Raji (cell line): ENCODE results near the gene SEC62.
A peak's percentile ranks its signal among the peaks of the same experiment; 100 is the strongest.

Source experiments
- POLR2A ChIP-seq: IDR thresholded peaks from 2 replicates; pipeline ENCODE4 v1.6.1; 2011; ENCODE audit warnings: low read depth, low read length, control low read depth; ENCODE audit not compliant: insufficient read depth

The SEC62 gene, protein sequence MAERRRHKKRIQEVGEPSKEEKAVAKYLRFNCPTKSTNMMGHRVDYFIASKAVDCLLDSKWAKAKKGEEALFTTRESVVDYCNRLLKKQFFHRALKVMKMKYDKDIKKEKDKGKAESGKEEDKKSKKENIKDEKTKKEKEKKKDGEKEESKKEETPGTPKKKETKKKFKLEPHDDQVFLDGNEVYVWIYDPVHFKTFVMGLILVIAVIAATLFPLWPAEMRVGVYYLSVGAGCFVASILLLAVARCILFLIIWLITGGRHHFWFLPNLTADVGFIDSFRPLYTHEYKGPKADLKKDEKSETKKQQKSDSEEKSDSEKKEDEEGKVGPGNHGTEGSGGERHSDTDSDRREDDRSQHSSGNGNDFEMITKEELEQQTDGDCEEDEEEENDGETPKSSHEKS

DNA sequence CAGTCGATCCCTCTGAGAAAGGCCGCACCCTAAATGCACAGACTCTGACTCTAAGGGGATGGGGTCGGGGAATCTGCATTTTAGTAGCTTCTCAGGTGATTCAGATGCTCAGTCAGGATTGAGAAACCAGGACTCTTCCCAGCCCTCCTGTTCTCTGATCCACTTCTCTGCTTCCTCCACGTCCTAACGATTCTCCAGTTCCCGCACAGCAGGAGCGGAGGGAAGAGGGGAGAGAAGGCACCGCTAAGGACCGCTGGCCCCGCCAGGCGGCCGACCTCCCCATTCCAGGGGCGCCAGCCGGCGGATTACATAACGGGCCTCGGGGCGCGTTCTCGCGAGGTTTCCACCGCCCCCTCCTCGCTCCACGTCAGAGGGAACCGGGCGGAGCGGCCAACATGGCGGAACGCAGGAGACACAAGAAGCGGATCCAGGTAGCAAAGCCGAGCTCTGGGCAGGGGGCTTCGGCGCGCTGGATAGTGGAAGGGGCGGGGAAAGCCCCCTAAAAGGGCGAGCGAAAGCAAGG is at the start of gene SEC62:
SEC62 (plus strand) TSS at position 380 of the 523 bp plus-strand sequence; CDS start at position 396, 16 bp downstream.
- TF ChIP-seq POLR2A: peak; percentile 86

GRCh38 chr3:169923189-169923588 is 43.4 kb upstream of the SEC62 start:
- no peak for TF ChIP-seq POLR2A

- TF ChIP-seq POLR2A: no peak
Measured at GRCh38 chr3:169923831-169924230, 42.8 kb upstream of the SEC62 start.

- TF ChIP-seq POLR2A: no peak
Measured at GRCh38 chr3:169929830-169930519, 36.6 kb upstream of the SEC62 start.

- no peak for TF ChIP-seq POLR2A
Measured at GRCh38 chr3:169930843-169931242, 35.8 kb upstream of the SEC62 start.

- peak; percentile 67 for TF ChIP-seq POLR2A
Measured at GRCh38 chr3:169931747-169932520, 34.7 kb upstream of the SEC62 start.

GRCh38 chr3:169939320-169939719 is 27.3 kb upstream of the SEC62 start:
- TF ChIP-seq POLR2A: no peak

DNA sequence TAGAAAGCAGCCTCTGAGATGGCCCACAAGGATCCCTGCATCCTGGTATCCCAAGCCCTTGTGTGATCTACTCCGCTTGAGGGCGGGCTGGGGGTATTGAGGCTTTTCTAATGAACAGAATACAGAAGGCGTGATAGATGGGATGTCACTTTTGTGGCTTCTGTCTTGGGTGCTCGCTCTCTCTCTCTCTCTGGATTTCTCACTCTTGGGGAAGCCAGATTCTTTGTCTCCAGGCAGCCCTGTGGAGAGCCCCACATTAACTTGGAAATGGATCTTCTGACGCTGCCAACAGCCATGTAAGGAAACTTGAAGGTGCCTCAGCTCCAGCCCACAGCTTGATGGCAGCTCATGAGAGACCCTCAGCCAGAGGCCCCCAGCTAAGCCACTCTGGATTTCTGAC is 26.9 kb upstream of the SEC62 start:
- no peak for TF ChIP-seq POLR2A

DNA sequence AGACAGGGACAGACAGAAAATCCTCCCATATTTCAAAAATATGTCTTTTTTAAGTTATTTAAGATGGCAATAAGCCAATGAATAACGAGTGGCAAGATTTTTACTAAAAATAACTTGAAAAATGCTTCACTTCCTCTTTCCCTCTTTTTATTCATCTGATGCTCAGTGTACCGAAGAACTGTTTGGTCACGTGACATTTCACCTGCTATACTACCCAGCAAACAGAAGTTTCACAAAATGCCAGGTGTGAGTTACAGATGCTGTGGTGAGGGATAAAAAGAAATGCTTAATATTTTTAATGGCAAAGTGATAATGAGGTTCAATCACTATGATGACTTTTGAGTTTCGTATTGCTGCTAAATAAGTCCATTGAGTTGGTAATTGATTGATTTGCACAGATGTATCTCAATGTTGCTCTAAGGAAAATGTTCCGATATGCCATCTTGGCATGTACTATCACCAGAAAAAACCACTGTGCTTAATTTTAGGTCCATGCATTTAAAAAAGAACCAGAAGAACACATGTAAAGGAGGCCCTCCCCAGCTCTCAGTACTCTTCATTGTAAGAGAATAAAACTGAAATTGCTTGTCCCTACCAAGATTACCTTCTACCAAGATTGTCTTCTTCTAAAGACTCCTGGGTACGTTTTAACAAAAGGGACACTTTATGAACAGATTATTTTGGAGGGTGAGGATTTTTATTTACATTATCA is 26.0 kb upstream of the SEC62 start:
- TF ChIP-seq POLR2A: peak; percentile 12; the same call in 1 of the 2 replicates

DNA sequence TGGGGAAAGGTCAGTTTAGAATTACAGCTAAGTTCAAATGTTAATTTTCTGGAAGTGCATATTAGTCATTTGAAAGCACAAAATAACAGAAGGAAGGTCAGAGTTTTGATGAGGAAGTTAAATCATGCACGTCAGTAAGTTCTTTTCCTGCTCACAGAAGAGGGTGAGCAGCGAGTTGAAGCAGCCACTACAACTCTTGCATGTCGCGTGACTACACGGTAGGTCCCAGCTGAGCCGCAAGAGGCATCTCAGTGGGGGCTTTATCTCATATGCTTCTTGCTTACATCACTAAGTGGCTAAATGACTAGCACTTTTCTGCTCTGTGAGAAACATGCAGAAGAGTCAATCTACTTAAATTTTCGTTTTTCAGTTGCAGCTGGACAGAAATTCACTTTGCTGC is 21.3 kb upstream of the SEC62 start:
- peak; percentile 75 for TF ChIP-seq POLR2A

DNA sequence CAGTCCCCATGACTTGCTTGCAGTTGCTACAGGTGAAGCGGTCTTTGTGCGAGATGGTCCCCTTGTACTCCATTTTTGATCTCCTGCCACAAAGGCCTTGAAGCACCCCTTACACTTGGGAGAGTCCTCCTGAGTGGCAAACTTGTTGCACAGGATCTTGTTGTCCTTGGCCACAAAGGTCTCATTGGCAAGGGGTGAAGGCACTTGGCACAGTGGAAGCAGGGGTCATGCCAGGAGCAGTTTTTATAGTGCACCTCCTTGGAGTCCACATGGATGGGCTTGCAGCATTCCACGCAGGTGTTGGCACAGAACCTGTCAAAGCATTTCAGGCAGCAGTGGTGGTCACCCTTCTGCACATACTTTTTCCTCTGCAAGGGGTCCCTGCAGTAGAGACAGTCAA is 20.3 kb upstream of the SEC62 start:
- 0 out of 2 replicates have a peak, but pooled peaks have one; percentile 23 for TF ChIP-seq POLR2A

GRCh38 chr3:169948559-169949448 is 17.8 kb upstream of the SEC62 start:
- no peak for TF ChIP-seq POLR2A

- no peak for TF ChIP-seq POLR2A
Measured at GRCh38 chr3:169952045-169952444, 14.6 kb upstream of the SEC62 start.
